ENCODE measurements around the gene PLA2G6. TPM values are rescaled to one million over a fixed set of nuclear protein-coding genes. Genes with fewer than 3 reads are reported as not detected.

The PLA2G6 gene
- total and polyA plus RNA-seq, 9 of the 15 experiments (the other 6 are each of a cell fraction or from before 2014, with no cell fraction given), result 0.11 to 12.2 (median 9.7) TPM

- TF ChIP-seq, protein P1, sequence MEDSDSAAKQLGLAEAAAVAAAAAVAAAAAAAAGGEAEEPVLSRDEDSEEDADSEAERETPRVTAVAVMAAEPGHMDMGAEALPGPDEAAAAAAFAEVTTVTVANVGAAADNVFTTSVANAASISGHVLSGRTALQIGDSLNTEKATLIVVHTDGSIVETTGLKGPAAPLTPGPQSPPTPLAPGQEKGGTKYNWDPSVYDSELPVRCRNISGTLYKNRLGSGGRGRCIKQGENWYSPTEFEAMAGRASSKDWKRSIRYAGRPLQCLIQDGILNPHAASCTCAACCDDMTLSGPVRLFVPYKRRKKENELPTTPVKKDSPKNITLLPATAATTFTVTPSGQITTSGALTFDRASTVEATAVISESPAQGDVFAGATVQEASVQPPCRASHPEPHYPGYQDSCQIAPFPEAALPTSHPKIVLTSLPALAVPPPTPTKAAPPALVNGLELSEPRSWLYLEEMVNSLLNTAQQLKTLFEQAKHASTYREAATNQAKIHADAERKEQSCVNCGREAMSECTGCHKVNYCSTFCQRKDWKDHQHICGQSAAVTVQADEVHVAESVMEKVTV (CRISPR knock-in tag; IDR thresholded peaks at IDR 0.05), result no peak
- TF ChIP-seq ILF3 (IDR thresholded peaks at IDR 0.05; ENCODE audit: borderline replicate concordance) (no peak), ZNF197 (CRISPR knock-in tag; IDR thresholded peaks at IDR 0.05; ENCODE audit: low read depth) (no peak), CCAR2 (IDR thresholded peaks at IDR 0.05; ENCODE audit: low read depth, low read length) (no peak)
- TF ChIP-seq, protein P2, sequence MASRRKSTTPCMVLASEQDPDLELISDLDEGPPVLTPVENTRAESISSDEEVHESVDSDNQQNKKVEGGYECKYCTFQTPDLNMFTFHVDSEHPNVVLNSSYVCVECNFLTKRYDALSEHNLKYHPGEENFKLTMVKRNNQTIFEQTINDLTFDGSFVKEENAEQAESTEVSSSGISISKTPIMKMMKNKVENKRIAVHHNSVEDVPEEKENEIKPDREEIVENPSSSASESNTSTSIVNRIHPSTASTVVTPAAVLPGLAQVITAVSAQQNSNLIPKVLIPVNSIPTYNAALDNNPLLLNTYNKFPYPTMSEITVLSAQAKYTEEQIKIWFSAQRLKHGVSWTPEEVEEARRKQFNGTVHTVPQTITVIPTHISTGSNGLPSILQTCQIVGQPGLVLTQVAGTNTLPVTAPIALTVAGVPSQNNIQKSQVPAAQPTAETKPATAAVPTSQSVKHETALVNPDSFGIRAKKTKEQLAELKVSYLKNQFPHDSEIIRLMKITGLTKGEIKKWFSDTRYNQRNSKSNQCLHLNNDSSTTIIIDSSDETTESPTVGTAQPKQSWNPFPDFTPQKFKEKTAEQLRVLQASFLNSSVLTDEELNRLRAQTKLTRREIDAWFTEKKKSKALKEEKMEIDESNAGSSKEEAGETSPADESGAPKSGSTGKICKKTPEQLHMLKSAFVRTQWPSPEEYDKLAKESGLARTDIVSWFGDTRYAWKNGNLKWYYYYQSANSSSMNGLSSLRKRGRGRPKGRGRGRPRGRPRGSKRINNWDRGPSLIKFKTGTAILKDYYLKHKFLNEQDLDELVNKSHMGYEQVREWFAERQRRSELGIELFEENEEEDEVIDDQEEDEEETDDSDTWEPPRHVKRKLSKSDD (conservative IDR thresholded peaks at IDR 0.05; ENCODE audit: low read length), result no peak
These were observed 32.8 kb upstream of the PLA2G6 start (continued) for GRCh38 chr22:38214302-38215056.

Data from K562 (cell line).